ENCODE measurements around the gene DNAH6. TPM values are rescaled to one million over a fixed set of nuclear protein-coding genes. Genes with fewer than 3 reads are reported as not detected.

The DNAH6 gene
- total RNA-seq, 1 experiment from 2014 or later, result 0.26 TPM

DNA sequence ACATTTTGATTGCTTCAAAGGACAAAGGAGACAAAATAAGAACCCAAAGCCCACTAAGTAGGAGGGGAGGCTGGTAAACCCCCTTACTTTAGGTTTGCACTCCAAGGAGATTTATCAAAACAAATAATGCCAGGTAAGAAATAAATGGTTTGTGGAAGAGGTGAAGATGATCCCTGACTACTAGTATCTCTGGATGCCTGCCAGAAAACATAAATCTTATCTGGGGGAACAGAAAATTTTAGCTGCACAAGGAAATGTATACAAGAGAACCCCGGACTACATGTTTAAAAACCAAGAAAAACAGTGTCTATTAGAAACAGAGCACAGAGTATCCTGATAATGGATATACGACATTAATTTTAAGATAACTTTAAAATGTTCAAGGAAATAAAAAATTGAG lies 250.5 kb downstream of the DNAH6 start:
- H3K23me2 ChIP-seq (ENCODE audit: insufficient read length, low read depth, low read length, poor library complexity, severe bottlenecking), result no peaks in the 10 kb centered on the region
- no peak overlapping the region for H2BK15ac ChIP-seq (ENCODE audit: low read depth, low read length)
- H3K36me3 Mint-ChIP-seq (ENCODE audit: insufficient read depth in 1 of 3, low read depth in 3 of 3), result peaks cover 6 to 9% (median 7%) of the 10 kb centered on the region in 3 experiments; a peak in 6 of 7 replicates
- no peaks in the 10 kb centered on the region for H3K79me2 ChIP-seq (ENCODE audit: insufficient read depth, low read length)
- H2BK12ac ChIP-seq (ENCODE audit: insufficient read length, low read depth, low read length), result no peak overlapping the region
- H3K4me1 Mint-ChIP-seq, result no peaks in the 10 kb centered on the region
- no peak overlapping the region for H3K27ac ChIP-seq (ENCODE audit: insufficient read length, low read depth, low read length)
- no peaks in the 10 kb centered on the region for H4K20me1 ChIP-seq (ENCODE audit: control insufficient read depth, insufficient read depth, insufficient read length)
- H3K9me3 Mint-ChIP-seq, result peaks cover 12 to 21% of the 10 kb centered on the region in 2 experiments
- H3K9ac ChIP-seq (ENCODE audit: extremely low read depth, insufficient read length, low read length), result no peak overlapping the region
- H3K79me1 ChIP-seq (ENCODE audit: insufficient read depth, low read depth, low read length, poor library complexity, severe bottlenecking), result no peaks in the 10 kb centered on the region
- no CpG with 5 or more reads among the region's 2 CpGs for WGBS (ENCODE audit: extremely low coverage, insufficient read length, low lambda C conversion rate)
- H3K4ac ChIP-seq (ENCODE audit: low read depth, low read length), result no peak overlapping the region
- no peak overlapping the region for H3K14ac ChIP-seq (ENCODE audit: insufficient read depth, low read length)
- H2BK20ac ChIP-seq (ENCODE audit: low read depth, low read length, poor library complexity, severe bottlenecking), result no peak overlapping the region
- no peak overlapping the region for H4K91ac ChIP-seq (ENCODE audit: insufficient read length, low read depth, low read length)
- H3K9me3 ChIP-seq (ENCODE audit: control insufficient read depth, low read depth, low read length), result no peaks in the 10 kb centered on the region
- H2AK5ac ChIP-seq (ENCODE audit: insufficient read length, low read length), result no peak overlapping the region
- no peak overlapping the region for H2BK5ac ChIP-seq (ENCODE audit: insufficient read length, low read length)
- no peak overlapping the region for H3K4me2 ChIP-seq (ENCODE audit: insufficient read depth, insufficient read length, low read length)
- no peak overlapping the region for H3K18ac ChIP-seq (ENCODE audit: insufficient read length, low read depth, low read length)
- TF ChIP-seq, protein P1, sequence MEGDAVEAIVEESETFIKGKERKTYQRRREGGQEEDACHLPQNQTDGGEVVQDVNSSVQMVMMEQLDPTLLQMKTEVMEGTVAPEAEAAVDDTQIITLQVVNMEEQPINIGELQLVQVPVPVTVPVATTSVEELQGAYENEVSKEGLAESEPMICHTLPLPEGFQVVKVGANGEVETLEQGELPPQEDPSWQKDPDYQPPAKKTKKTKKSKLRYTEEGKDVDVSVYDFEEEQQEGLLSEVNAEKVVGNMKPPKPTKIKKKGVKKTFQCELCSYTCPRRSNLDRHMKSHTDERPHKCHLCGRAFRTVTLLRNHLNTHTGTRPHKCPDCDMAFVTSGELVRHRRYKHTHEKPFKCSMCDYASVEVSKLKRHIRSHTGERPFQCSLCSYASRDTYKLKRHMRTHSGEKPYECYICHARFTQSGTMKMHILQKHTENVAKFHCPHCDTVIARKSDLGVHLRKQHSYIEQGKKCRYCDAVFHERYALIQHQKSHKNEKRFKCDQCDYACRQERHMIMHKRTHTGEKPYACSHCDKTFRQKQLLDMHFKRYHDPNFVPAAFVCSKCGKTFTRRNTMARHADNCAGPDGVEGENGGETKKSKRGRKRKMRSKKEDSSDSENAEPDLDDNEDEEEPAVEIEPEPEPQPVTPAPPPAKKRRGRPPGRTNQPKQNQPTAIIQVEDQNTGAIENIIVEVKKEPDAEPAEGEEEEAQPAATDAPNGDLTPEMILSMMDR (conservative IDR thresholded peaks at IDR 0.05), result no peak
- H3K27ac Mint-ChIP-seq, result no peak overlapping the region
- no peaks in the 10 kb centered on the region for H3K27me3 ChIP-seq (ENCODE audit: insufficient read depth, low read length)
- H4K8ac ChIP-seq (replicated peaks; ENCODE audit: insufficient read length, low read depth, low read length), result no peak overlapping the region
- no peak for DNase-seq
- H3K4me3 Mint-ChIP-seq, result no peak overlapping the region
- H4K5ac ChIP-seq (ENCODE audit: insufficient read length, low read depth, low read length), result no peak overlapping the region
- no peak overlapping the region for H2BK120ac ChIP-seq (ENCODE audit: low read depth, low read length, poor library complexity, severe bottlenecking)
- H2AFZ ChIP-seq (ENCODE audit: low read length), result no peak overlapping the region
- no peaks in the 10 kb centered on the region for H3K4me1 ChIP-seq (ENCODE audit: insufficient read depth, low read length)
- peaks cover 2% of the 10 kb centered on the region; the same call in 1 of the 2 replicates for H3K27me3 Mint-ChIP-seq (ENCODE audit: low read depth)
- no peak overlapping the region for H3K23ac ChIP-seq (ENCODE audit: insufficient read length, low read depth, low read length)
- H3K56ac ChIP-seq (ENCODE audit: insufficient read length, low read depth, low read length), result no peak overlapping the region
- no peak overlapping the region for H3T11ph ChIP-seq (ENCODE audit: low read length)
